Measurements from ENCODE around the gene UBXN10.

GRCh38 chr1:20212685-20213331, 26.9 kb downstream of the UBXN10 start:
- peak; percentile 42 to 71 (median 54) for TF ChIP-seq CTCF (IDR thresholded peaks at IDR 0.05)
- TF ChIP-seq POLR2A (IDR thresholded peaks at IDR 0.05): no peak

All from uterus (tissue), 2 donors.